ENCODE data around the gene DEPDC4.

DEPDC4 gene

GRCh38 chr12:100295764-100296555 is 29.1 kb upstream of the DEPDC4 start:
- TF ChIP-seq CREB1 (IDR thresholded peaks at IDR 0.05; ENCODE audit: low read depth) (no peak), TAF1 (IDR thresholded peaks at IDR 0.05; ENCODE audit: low read depth) (no peak), EGR1 (IDR thresholded peaks at IDR 0.05) (no peak), EP300 (IDR thresholded peaks at IDR 0.05; ENCODE audit: borderline replicate concordance) (no peak)
- TF ChIP-seq, protein P1, sequence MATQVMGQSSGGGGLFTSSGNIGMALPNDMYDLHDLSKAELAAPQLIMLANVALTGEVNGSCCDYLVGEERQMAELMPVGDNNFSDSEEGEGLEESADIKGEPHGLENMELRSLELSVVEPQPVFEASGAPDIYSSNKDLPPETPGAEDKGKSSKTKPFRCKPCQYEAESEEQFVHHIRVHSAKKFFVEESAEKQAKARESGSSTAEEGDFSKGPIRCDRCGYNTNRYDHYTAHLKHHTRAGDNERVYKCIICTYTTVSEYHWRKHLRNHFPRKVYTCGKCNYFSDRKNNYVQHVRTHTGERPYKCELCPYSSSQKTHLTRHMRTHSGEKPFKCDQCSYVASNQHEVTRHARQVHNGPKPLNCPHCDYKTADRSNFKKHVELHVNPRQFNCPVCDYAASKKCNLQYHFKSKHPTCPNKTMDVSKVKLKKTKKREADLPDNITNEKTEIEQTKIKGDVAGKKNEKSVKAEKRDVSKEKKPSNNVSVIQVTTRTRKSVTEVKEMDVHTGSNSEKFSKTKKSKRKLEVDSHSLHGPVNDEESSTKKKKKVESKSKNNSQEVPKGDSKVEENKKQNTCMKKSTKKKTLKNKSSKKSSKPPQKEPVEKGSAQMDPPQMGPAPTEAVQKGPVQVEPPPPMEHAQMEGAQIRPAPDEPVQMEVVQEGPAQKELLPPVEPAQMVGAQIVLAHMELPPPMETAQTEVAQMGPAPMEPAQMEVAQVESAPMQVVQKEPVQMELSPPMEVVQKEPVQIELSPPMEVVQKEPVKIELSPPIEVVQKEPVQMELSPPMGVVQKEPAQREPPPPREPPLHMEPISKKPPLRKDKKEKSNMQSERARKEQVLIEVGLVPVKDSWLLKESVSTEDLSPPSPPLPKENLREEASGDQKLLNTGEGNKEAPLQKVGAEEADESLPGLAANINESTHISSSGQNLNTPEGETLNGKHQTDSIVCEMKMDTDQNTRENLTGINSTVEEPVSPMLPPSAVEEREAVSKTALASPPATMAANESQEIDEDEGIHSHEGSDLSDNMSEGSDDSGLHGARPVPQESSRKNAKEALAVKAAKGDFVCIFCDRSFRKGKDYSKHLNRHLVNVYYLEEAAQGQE (IDR thresholded peaks at IDR 0.05; ENCODE audit: low read depth), result no peak

DNA sequence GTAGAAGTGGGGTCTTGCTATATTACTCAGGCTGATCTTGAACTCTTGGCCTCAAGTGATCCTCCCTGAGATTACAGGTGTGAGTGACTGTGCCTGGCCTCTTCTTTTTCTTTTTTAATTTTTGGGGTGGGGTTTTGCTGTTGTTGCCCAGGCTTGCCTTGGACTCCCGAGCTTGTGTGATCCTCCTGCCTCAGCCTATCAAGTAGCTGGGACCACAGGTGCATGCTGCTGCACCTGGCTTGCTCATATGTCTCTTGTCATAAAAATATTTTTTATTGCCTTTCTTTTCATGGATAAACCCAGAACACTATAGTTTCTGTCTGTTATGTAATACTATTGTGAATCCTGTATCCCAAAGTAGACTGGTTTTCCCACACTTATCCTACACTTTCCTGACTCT is 26.1 kb upstream of the DEPDC4 start:
- TF ChIP-seq, protein P2, sequence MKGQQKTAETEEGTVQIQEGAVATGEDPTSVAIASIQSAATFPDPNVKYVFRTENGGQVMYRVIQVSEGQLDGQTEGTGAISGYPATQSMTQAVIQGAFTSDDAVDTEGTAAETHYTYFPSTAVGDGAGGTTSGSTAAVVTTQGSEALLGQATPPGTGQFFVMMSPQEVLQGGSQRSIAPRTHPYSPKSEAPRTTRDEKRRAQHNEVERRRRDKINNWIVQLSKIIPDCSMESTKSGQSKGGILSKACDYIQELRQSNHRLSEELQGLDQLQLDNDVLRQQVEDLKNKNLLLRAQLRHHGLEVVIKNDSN (IDR thresholded peaks at IDR 0.05), result no peak

DNA sequence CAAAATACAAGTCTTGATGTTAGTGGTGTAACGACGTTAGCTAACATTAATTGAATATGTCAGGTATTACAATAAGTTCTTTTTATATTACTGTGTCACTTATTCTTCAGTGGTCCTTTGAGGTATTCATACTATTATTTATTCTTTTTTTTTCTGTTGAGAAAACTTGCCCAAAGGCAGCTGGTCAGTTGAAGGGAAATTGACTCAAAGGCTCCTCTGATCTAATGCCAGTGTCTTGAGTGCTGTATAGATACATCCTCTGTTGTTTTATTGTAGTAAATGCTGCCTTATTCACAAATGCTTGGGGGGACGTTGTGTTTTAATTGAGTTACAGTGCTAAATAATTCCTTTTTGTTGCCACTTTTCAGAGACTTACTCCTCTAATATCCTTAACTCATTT is 23.1 kb upstream of the DEPDC4 start:
- no peak for TF ChIP-seq TAF1 (IDR thresholded peaks at IDR 0.05; ENCODE audit: low read depth)
- TF ChIP-seq CEBPB (IDR thresholded peaks at IDR 0.05), result no peak
- TF ChIP-seq, protein P2 (IDR thresholded peaks at IDR 0.05), result no peak
- TF ChIP-seq, protein P1 (IDR thresholded peaks at IDR 0.05; ENCODE audit: low read depth), result no peak
- TF ChIP-seq NFIC (IDR thresholded peaks at IDR 0.05), result no peak
- no peak for TF ChIP-seq EGR1 (IDR thresholded peaks at IDR 0.05)
- no peak for TF ChIP-seq FOXM1 (IDR thresholded peaks at IDR 0.05; ENCODE audit: borderline replicate concordance, low read depth)
- no peak for TF ChIP-seq YY1 (IDR thresholded peaks at IDR 0.05; ENCODE audit: low read depth)
- no peak for TF ChIP-seq RAD21 (IDR thresholded peaks at IDR 0.05; ENCODE audit: low read depth)
- TF ChIP-seq EP300 (IDR thresholded peaks at IDR 0.05; ENCODE audit: borderline replicate concordance), result no peak
- TF ChIP-seq TCF12 (IDR thresholded peaks at IDR 0.05; ENCODE audit: low read depth), result no peak
- no peak for TF ChIP-seq TEAD4 (IDR thresholded peaks at IDR 0.05)
- no peak for TF ChIP-seq CREB1 (IDR thresholded peaks at IDR 0.05; ENCODE audit: low read depth)
- no peak for TF ChIP-seq MAX (IDR thresholded peaks at IDR 0.05)
- TF ChIP-seq ZBTB7A (IDR thresholded peaks at IDR 0.05; ENCODE audit: low read depth), result no peak

GRCh38 chr12:100289038-100289437 is 22.2 kb upstream of the DEPDC4 start:
- TF ChIP-seq, protein P2 (IDR thresholded peaks at IDR 0.05), result no peak
- no peak for TF ChIP-seq TCF12 (IDR thresholded peaks at IDR 0.05; ENCODE audit: low read depth)
- TF ChIP-seq, protein P1 (IDR thresholded peaks at IDR 0.05; ENCODE audit: low read depth), result no peak
- TF ChIP-seq ZBTB7A (IDR thresholded peaks at IDR 0.05; ENCODE audit: low read depth), result no peak
- TF ChIP-seq TEAD4 (IDR thresholded peaks at IDR 0.05), result no peak
- TF ChIP-seq TAF1 (IDR thresholded peaks at IDR 0.05; ENCODE audit: low read depth), result no peak
- TF ChIP-seq CEBPB (IDR thresholded peaks at IDR 0.05), result no peak
- TF ChIP-seq YY1 (IDR thresholded peaks at IDR 0.05; ENCODE audit: low read depth), result no peak
- no peak for TF ChIP-seq EGR1 (IDR thresholded peaks at IDR 0.05)
- TF ChIP-seq FOXM1 (IDR thresholded peaks at IDR 0.05; ENCODE audit: borderline replicate concordance, low read depth), result no peak
- TF ChIP-seq CREB1 (IDR thresholded peaks at IDR 0.05; ENCODE audit: low read depth), result no peak
- TF ChIP-seq NFIC (IDR thresholded peaks at IDR 0.05), result no peak
- no peak for TF ChIP-seq EP300 (IDR thresholded peaks at IDR 0.05; ENCODE audit: borderline replicate concordance)
- no peak for TF ChIP-seq MAX (IDR thresholded peaks at IDR 0.05)
- no peak for TF ChIP-seq RAD21 (IDR thresholded peaks at IDR 0.05; ENCODE audit: low read depth)
